ENCODE measurements around the gene CFAP99.

DNA sequence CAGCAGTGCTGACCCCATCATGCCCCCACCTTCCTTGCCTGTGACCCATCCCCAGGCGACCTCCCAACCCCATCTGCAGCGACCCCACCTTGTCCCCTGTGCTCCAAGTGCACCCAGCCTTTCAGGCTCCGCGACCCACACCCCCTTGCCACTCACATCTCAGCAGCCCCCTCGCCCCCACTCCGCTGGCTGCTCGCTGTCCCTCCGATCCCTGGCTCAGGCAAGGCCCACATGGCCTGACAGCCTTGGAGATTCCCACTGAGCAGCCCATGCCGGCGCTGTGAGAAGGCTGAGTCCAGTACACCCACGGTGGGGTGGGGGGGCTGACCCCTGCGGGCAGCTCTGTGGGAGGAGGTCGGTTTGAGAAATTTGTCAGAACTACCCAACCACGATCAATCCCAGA lies 9.4 kb upstream of the CFAP99 start:
- TF ChIP-seq CSRNP3 (CRISPR knock-in tag; IDR thresholded peaks at IDR 0.05) (no peak), ZNF8 (CRISPR knock-in tag; IDR thresholded peaks at IDR 0.05) (no peak), ESRRG (CRISPR knock-in tag; IDR thresholded peaks at IDR 0.05) (no peak), ZFP30 (CRISPR knock-in tag; IDR thresholded peaks at IDR 0.05) (no peak), PATZ1 (CRISPR knock-in tag; IDR thresholded peaks at IDR 0.05; ENCODE audit: borderline replicate concordance) (no peak), GLIS3 (CRISPR knock-in tag; IDR thresholded peaks at IDR 0.05) (no peak), ISL1 (CRISPR knock-in tag; IDR thresholded peaks at IDR 0.05) (no peak), BACH2 (CRISPR knock-in tag; IDR thresholded peaks at IDR 0.05; ENCODE audit: borderline replicate concordance) (no peak), ARNTL (CRISPR knock-in tag; IDR thresholded peaks at IDR 0.05; ENCODE audit: borderline replicate concordance, low read depth) (no peak)
- TF ChIP-seq, protein P1, sequence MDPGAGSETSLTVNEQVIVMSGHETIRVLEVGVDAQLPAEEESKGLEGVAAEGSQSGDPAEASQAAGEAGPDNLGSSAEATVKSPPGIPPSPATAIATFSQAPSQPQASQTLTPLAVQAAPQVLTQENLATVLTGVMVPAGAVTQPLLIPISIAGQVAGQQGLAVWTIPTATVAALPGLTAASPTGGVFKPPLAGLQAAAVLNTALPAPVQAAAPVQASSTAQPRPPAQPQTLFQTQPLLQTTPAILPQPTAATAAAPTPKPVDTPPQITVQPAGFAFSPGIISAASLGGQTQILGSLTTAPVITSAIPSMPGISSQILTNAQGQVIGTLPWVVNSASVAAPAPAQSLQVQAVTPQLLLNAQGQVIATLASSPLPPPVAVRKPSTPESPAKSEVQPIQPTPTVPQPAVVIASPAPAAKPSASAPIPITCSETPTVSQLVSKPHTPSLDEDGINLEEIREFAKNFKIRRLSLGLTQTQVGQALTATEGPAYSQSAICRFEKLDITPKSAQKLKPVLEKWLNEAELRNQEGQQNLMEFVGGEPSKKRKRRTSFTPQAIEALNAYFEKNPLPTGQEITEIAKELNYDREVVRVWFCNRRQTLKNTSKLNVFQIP (CRISPR knock-in tag; IDR thresholded peaks at IDR 0.05; ENCODE audit: borderline replicate concordance, low read depth), result no peak

Data from SK-N-SH treated with all-trans-retinoic acid at 6 μM for 48 hours (cell line).